Small intestine (tissue), 7 donors: ENCODE data around the gene SEMA4G. TPM values are rescaled to one million over a fixed set of nuclear protein-coding genes. Genes with fewer than 3 reads are reported as not detected.

Source experiments
- DNase-seq, 2 donors: peaks; one replicate each; pipeline versions ENCODE4 v3.0.0 to v3.0.0-alpha.2; 2013
- FAIRE-seq: peaks from 2 replicates; lab custom pipeline; 2012; peaks lifted over from hg19 to GRCh38; lab: Jason Lieb, UNC
- H3K27ac ChIP-seq, 3 donors: one replicate each; pipeline ENCODE4 v1.5.1; 2013; ENCODE audit warnings: low read length in 2 of 3, mild to moderate bottlenecking in 2 of 3, control low read depth in 1 of 3, inconsistent platforms in 1 of 3, low read depth in 1 of 3, moderate library complexity in 1 of 3
- H3K27me3 ChIP-seq, 3 donors: one replicate each; pipeline ENCODE4 v1.6.1; 2013; ENCODE audit warnings: low read length in 3 of 3, inconsistent platforms in 1 of 3; ENCODE audit not compliant: control insufficient read depth in 3 of 3, insufficient read depth in 3 of 3
- H3K36me3 ChIP-seq, 3 donors: one replicate each; pipeline ENCODE4 v1.6.1; 2013; ENCODE audit warnings: low read length in 3 of 3, inconsistent platforms in 1 of 3, low read depth in 1 of 3, mild to moderate bottlenecking in 1 of 3, moderate library complexity in 1 of 3; ENCODE audit not compliant: control insufficient read depth in 3 of 3, insufficient read depth in 2 of 3
- H3K4me1 ChIP-seq, 3 donors: one replicate each; pipeline ENCODE4 v1.6.1; 2013; ENCODE audit warnings: low read length in 2 of 3, inconsistent platforms in 1 of 3, low read depth in 1 of 3, mild to moderate bottlenecking in 1 of 3, moderate library complexity in 1 of 3; ENCODE audit not compliant: control insufficient read depth in 3 of 3, insufficient read depth in 2 of 3
- H3K4me3 ChIP-seq, 3 donors: one replicate each; pipeline ENCODE4 v1.5.1; 2013; ENCODE audit warnings: low read length in 3 of 3, control low read depth in 1 of 3, inconsistent platforms in 1 of 3, low read depth in 1 of 3, mild to moderate bottlenecking in 1 of 3, moderate library complexity in 1 of 3
- H3K9me3 ChIP-seq, 2 donors: one replicate each; pipeline ENCODE4 v1.6.1; 2013; ENCODE audit warnings: low read depth in 1 of 2, low read length in 1 of 2; ENCODE audit not compliant: control insufficient read depth in 2 of 2, insufficient read depth in 1 of 2
- WGBS, 3 donors: extraction: QIAGEN DNeasy Blood & Tissue Kit; methylation state at CpG; one replicate each; pipeline ENCODE4 v1.1.7; 2013; 5-methylcytosine and 5-hydroxymethylcytosine counted together
- polyA plus RNA-seq, 4 donors: library from polyadenylated mRNA; stranded (reverse) in 3 of 4; unstranded in 1 of 4; fragments of 200-250 nt in 3 of 4; fragments of 120-200 nt in 1 of 4; gene quantifications; one replicate each; pipeline versions ENCODE4 v1.2.1 to v1.2.3, GENCODE V29; 2013
- donor health status: healthy with polysubstance abuse.
- donor health status: control.
- donor health status: control.
- donor health status: Bipolar disorder and iron deficiency.
- donor health status: healthy.

SEMA4G gene
- polyA plus RNA-seq, 4 donors = 44.9 to 153 (median 104) TPM

DNA sequence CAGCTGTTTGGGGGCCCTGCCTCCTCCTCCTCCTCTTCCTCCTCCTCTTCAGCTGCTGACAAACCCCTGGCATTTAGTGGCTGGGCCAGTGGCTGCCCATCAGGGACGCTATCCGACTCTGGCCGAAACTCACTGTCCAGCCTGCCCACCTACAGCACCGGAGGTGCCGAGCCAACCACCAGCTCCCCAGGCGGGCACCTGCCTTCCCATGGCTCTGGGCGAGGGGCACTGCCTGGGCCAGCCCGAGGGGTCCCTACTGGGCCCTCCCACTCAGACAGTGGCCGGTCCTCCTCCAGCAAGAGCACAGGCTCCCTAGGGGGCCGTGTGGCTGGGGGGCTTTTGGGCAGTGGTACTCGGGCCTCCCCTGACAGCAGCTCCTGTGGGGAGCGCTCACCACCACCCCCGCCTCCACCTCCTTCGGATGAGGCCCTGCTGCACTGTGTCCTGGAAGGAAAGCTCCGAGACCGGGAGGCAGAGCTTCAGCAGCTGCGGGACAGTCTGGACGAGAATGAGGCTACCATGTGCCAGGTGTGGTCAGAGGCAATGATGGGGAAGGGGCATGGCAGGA is 34.4 kb downstream of the SEMA4G start:
- Histone ChIP-seq H3K36me3 (peaks cover 5 to 68% (median 6%) of the 10 kb centered on the region in 3 donors), H3K27me3 (no peaks in the 10 kb centered on the region), H3K9me3 (no peaks in the 10 kb centered on the region), H3K4me3 (no peak overlapping the region), H3K27ac (no peak overlapping the region), H3K4me1 (peaks cover 0 to 39% (median 0%) of the 10 kb centered on the region in 3 donors)
- no peak for FAIRE-seq
- WGBS, 3 donors = 93 to 96% (median 93%) methylated on average over 17 to 18 of the region's 18 CpGs
- no peak for DNase-seq

DNA sequence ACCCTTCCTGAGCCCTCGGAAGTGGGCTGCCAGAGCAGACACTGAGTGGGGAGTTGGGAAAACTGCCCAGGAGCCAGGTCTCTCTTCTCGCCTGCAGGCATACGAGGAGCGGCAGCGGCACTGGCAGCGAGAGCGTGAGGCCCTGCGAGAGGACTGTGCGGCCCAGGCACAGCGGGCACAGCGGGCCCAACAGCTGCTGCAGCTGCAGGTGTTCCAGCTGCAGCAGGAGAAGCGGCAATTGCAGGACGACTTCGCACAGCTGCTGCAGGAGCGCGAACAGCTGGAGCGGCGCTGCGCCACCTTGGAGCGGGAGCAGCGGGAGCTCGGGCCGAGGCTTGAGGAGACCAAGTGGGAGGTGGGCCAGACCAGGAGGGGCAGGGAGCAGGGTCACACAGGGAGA is 36.1 kb downstream of the SEMA4G start:
- Histone ChIP-seq H3K27ac (no peak overlapping the region), H3K9me3 (no peaks in the 10 kb centered on the region), H3K27me3 (no peaks in the 10 kb centered on the region), H3K36me3 (peaks cover 5 to 73% (median 6%) of the 10 kb centered on the region in 3 donors), H3K4me1 (peaks cover 0 to 43% (median 0%) of the 10 kb centered on the region in 3 donors), H3K4me3 (no peak overlapping the region)
- 88 to 96% (median 91%) methylated on average over 21 to 23 of the region's 23 CpGs for WGBS, 3 donors
- FAIRE-seq (no peak), DNase-seq (no peak)

DNA sequence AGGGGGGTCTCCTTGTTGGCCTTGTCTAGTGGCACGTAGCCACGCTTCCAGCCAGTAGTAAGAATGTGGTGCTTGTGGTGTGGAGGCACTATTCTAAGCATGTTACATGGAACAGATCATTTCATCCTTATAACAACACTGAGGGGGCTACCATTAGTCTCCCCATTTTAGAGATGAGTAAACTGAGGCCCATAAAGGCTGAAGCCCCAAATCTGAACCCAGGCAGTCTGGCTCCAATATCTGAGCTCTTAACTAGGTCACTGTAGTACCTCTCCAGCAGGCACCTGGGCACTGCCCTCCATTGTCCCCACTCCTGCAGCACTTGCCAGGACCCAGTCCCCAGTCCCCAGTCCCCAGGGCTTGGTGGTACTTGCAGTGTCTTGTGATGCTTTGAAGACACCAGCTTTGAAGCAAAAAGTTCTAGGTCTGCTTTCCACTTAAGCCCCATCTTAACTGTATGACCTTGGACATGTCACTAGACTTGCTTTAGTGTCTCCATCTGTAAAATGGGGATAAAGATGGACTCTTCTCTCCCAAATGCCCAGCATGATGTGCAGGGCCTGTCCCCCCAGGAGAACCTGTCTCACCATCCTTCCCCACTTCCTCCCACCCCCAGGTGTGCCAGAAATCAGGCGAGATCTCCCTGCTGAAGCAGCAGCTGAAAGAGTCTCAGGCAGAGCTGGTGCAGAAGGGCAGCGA is 36.7 kb downstream of the SEMA4G start:
- FAIRE-seq (no peak), DNase-seq (no peak)
- no peaks in the 10 kb centered on the region for H3K9me3 ChIP-seq
- H3K27ac ChIP-seq = peak overlapping the region in 1 of 3 donors; percentile 55
- 89 to 96% (median 91%) methylated on average over 4 of the region's 4 CpGs for whole genome bisulfite sequencing, 3 donors
- H3K4me3 ChIP-seq = no peak overlapping the region
- H3K27me3 ChIP-seq = no peaks in the 10 kb centered on the region
- H3K4me1 ChIP-seq = peaks cover 0 to 38% (median 0%) of the 10 kb centered on the region in 3 donors
- H3K36me3 ChIP-seq = peaks cover 5 to 73% (median 6%) of the 10 kb centered on the region in 3 donors

DNA sequence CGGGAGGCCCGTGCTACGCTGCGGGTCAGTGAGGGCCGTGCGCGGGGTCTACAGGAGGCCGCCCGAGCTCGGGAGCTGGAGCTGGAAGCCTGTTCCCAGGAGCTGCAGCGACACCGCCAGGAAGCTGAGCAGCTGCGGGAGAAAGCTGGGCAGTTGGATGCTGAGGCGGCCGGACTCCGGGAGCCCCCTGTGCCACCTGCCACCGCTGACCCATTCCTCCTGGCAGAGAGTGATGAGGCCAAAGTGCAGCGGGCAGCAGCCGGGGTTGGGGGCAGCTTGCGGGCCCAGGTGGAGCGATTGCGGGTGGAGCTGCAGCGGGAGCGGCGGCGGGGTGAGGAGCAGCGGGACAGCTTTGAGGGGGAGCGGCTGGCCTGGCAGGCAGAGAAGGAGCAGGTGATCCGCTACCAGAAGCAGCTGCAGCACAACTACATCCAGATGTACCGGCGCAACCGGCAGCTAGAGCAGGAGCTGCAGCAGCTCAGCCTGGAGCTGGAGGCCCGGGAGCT is 37.3 kb downstream of the SEMA4G start:
- Histone ChIP-seq H3K36me3 (peaks cover 5 to 70% (median 6%) of the 10 kb centered on the region in 3 donors), H3K27me3 (no peaks in the 10 kb centered on the region), H3K4me1 (peaks cover 0 to 34% (median 0%) of the 10 kb centered on the region in 3 donors), H3K27ac (peak overlapping the region in 2 of 3 donors; percentile 37 to 55), H3K4me3 (no peak overlapping the region), H3K9me3 (no peaks in the 10 kb centered on the region)
- FAIRE-seq = no peak
- peak in 1 of 2 donors; percentile 29 for DNase-seq
- WGBS, 3 donors = 74 to 83% (median 77%) methylated on average over 31 to 33 of the region's 33 CpGs

DNA sequence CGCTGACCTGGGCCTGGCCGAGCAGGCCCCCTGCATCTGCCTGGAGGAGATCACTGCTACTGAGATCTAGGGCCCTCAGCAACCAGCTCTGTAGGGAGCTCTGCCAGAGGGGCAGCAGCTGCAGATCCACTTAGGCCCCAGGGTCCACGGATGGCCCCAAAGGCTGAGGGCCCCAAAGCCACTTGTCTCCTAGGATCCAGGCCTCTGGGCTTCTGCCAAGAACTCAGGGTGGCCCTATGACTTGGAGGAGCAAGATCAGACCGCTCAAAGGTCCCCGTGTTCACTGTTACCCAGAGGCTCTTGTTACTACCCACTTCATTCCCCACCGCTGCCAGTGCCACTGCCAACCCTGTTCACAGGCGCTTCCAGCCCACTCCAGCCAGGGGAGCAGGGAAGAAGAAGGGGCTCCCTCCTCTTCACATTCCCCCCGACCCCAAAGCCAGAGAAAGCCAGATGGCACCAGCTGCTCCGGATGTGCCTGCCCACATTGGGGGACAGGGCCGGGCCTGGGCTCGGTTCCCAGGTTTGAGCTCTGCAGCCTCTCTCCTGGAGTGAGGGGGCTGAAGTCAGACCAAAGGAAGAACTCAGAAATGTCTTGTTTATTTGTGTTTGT is 37.9 kb downstream of the SEMA4G start:
- WGBS, 3 donors = 47 to 63% (median 59%) methylated on average over 10 to 11 of the region's 11 CpGs
- Histone ChIP-seq H3K27ac (peak overlapping the region in 2 of 3 donors; percentile 37 to 55), H3K9me3 (no peaks in the 10 kb centered on the region), H3K4me3 (no peak overlapping the region), H3K4me1 (peaks cover 0 to 31% (median 0%) of the 10 kb centered on the region in 3 donors), H3K36me3 (peaks cover 5 to 65% (median 6%) of the 10 kb centered on the region in 3 donors), H3K27me3 (no peaks in the 10 kb centered on the region)
- peak in 1 of 2 donors; percentile 44 for DNase-seq
- no peak for FAIRE-seq

DNA sequence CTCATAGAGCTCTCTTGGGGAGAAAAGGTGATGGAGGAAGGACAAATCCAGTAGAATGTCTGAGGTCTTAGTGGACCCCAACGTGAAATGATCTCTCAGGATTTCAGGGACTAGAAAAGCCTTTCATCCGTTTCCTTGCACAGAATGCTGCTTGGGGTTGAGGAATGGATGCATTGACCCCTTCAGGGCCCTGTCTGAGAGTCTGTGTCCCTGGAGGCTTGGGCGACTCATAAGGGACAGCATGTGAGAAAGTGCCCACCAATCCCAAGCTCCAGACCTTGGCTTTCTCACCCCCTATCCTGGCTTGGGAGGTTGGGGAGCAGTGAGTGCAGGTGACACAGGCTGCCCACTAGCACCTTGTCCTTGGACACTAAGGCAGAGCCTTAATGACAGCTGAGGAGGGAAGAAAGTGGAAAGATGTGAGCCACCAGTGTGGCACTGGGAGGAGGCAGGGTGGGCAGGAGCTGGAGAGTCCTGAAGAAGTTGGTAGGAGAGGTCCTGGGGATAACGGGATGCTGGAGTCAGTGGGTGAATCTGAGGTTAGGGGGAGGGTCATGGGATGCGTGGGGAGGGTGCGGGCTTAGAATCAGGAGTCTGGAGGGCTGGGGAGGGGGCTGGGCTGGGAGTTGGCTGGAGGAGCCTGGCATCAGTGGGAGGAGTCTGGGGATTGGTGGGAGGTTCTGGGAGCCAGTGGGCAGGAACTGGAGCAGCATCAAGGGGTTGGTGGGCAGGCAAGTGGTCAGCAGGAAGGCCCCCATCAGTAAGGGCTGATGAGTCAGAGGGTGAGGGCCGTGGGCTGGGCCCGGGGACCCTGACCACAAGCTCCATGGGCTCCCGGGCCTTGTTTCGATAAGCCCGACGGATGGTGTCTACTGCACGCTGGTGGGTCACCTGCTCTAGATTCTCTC is 38.9 kb downstream of the SEMA4G start:
- FAIRE-seq = no peak
- Histone ChIP-seq H3K27me3 (no peaks in the 10 kb centered on the region), H3K4me1 (peaks cover 0 to 38% (median 0%) of the 10 kb centered on the region in 3 donors), H3K36me3 (peaks cover 3 to 56% (median 5%) of the 10 kb centered on the region in 3 donors), H3K27ac (peak overlapping the region in 2 of 3 donors; percentile 2 to 5), H3K4me3 (no peak overlapping the region), H3K9me3 (no peaks in the 10 kb centered on the region)
- no peak for DNase-seq
- 59 to 72% (median 69%) methylated on average over 13 of the region's 13 CpGs for WGBS, 3 donors

DNA sequence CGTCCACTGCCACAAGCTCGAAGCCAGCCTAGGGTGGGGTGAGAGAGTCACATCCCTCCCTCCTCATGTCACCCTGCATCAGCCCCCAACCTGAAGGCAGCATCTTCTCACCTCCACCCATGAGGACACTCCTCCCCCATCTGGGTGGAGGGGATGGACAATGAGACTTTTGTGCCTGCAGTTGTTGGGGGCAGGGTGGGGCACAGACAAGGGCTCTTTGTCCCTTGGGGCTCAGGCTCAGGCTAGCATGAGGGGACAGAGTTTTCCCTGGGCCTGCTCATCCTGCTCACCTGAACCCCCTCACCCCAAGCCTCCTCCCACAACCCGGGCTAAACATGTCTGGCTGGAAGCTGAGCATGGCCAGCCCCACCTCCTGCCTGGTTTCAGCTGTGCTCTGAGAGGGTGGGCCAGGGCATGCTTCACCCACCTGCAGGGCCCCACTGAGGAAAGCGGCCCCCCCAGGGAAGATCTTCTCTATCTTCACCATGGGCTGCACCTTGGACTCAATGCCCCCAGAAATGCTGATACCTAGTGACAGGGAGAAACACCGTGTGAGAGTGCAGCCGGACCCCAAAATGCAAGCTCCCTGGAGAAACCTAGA is 39.6 kb downstream of the SEMA4G start:
- no peak overlapping the region for H3K4me3 ChIP-seq
- no peaks in the 10 kb centered on the region for H3K27me3 ChIP-seq
- WGBS, 3 donors = 50 to 71% (median 60%) methylated on average over 6 of the region's 6 CpGs
- DNase-seq (peak in 1 of 2 donors; percentile 41), FAIRE-seq (no peak)
- H3K36me3 ChIP-seq = peaks cover 0 to 48% (median 5%) of the 10 kb centered on the region in 3 donors
- H3K9me3 ChIP-seq = no peaks in the 10 kb centered on the region
- H3K27ac ChIP-seq = no peak overlapping the region
- peaks cover 0 to 43% (median 0%) of the 10 kb centered on the region in 3 donors for H3K4me1 ChIP-seq
